ENCODE data around the gene OBSCN.

GRCh38 chr1:228313536-228314277 lies 105.9 kb downstream of the OBSCN start:
- no peak for TF ChIP-seq CTCF (IDR thresholded peaks at IDR 0.05; ENCODE audit: insufficient read depth, low read length)
- TF ChIP-seq POLR2AphosphoS5 (IDR thresholded peaks at IDR 0.05; ENCODE audit: low read depth) = no peak

Measured in HL-60 (cell line).